ENCODE measurements around the gene CHRNA10. TPM values are rescaled to one million over a fixed set of nuclear protein-coding genes. Genes with fewer than 3 reads are reported as not detected.

The CHRNA10 gene
- total RNA-seq, 1 experiment from 2014 or later: 3.0 TPM

GRCh38 chr11:3669128-3669527, 2.1 kb downstream of the CHRNA10 start:
- H3K27me3 ChIP-seq (ENCODE audit: insufficient read depth, low read length): no peaks in the 10 kb centered on the region
- no peaks in the 10 kb centered on the region for H3K4me1 ChIP-seq (ENCODE audit: control insufficient read depth in 1 of 2, insufficient read depth in 2 of 2, low read length in 2 of 2)
- BruUV-seq (replicated peaks): no TSS peak
- H3K4me3 ChIP-seq (replicated peaks in 1 of 2; ENCODE audit: low read depth in 1 of 2, low read length in 2 of 2): no peak overlapping the region
- intact Hi-C loops (cut with micrococcal nuclease): no loop called here
- ChIA-PET POLR2A (no interaction called here), CTCF (no interaction called here), RAD21 (ENCODE audit: low non-redundant PET in 1 of 2, low total read pairs in 2 of 2, uncharacterized antibody in 2 of 2, unreplicated experiment in 2 of 2) (no interaction called here)
- H3K9me2 ChIP-seq (ENCODE audit: insufficient read depth): no peaks in the 10 kb centered on the region
- no peak for DNase-seq (ENCODE audit: low read depth, low spot score)
- no peak overlapping the region for H3K4me2 ChIP-seq (ENCODE audit: low read length)
- no peak overlapping the region for H2AFZ ChIP-seq (ENCODE audit: low read depth, low read length, poor library complexity, severe bottlenecking)
- no peak overlapping the region for H3K9ac ChIP-seq (ENCODE audit: low read length)
- no peak for ATAC-seq
- H3K9me3 ChIP-seq (ENCODE audit: control insufficient read depth in 1 of 2, insufficient read depth in 1 of 2, low read depth in 1 of 2, low read length in 2 of 2): no peaks in the 10 kb centered on the region
- no peak for TF ChIP-seq ELF1 (IDR thresholded peaks at IDR 0.05; ENCODE audit: borderline replicate concordance, low read depth)
- no peak for TF ChIP-seq EZH2 (IDR thresholded peaks at IDR 0.05)
- TF ChIP-seq YY1 (IDR thresholded peaks at IDR 0.05; ENCODE audit: extremely low read depth, insufficient replicate concordance, low read depth, low read length): no peak
- no peak for TF ChIP-seq RAD21 (IDR thresholded peaks at IDR 0.05; ENCODE audit: low read depth)
- TF ChIP-seq SP1 (IDR thresholded peaks at IDR 0.05; ENCODE audit: low read depth): no peak
- no peak for TF ChIP-seq CEBPB (IDR thresholded peaks at IDR 0.05; ENCODE audit: low read depth)
- no peak for TF ChIP-seq EZH2phosphoT487 (IDR thresholded peaks at IDR 0.05; ENCODE audit: borderline replicate concordance)
- no peak for TF ChIP-seq SRF (IDR thresholded peaks at IDR 0.05; ENCODE audit: low read depth)
- no peak for TF ChIP-seq EGR1 (IDR thresholded peaks at IDR 0.05; ENCODE audit: low read depth)
- TF ChIP-seq REST (IDR thresholded peaks at IDR 0.05; ENCODE audit: low read depth): no peak
- no peak for TF ChIP-seq FOSL1 (IDR thresholded peaks at IDR 0.05; ENCODE audit: low read depth)
- TF ChIP-seq ATF3 (IDR thresholded peaks at IDR 0.05): no peak
- TF ChIP-seq MAX (IDR thresholded peaks at IDR 0.05): no peak
- no peak for TF ChIP-seq ZFX (IDR thresholded peaks at IDR 0.05)
- no peak for TF ChIP-seq POLR2AphosphoS5 (IDR thresholded peaks at IDR 0.05; ENCODE audit: low read depth, low read length)
- no peak for TF ChIP-seq TCF7L2 (IDR thresholded peaks at IDR 0.05; ENCODE audit: borderline replicate concordance, extremely low read depth, insufficient read depth, insufficient read length)
- no peak for TF ChIP-seq ZBTB33 (IDR thresholded peaks at IDR 0.05; ENCODE audit: extremely low read depth, insufficient replicate concordance, low read length)
- peaks cover 11 to 16% of the 10 kb centered on the region in 2 experiments; a peak in 3 of 4 replicates for H3K36me3 ChIP-seq (ENCODE audit: control insufficient read depth in 1 of 2, insufficient read depth in 2 of 2, low read length in 2 of 2)
- H3K27ac ChIP-seq (ENCODE audit: low read depth, low read length): no peak overlapping the region
- no peaks in the 10 kb centered on the region for H3K79me2 ChIP-seq (ENCODE audit: insufficient read depth, low read length)
- no peaks in the 10 kb centered on the region for H4K20me1 ChIP-seq (ENCODE audit: insufficient read depth)

Data from HCT116 (cell line).